ENCODE data around the gene CCDC141.

- TF ChIP-seq TOX (CRISPR knock-in tag; IDR thresholded peaks at IDR 0.05; ENCODE audit: borderline replicate concordance) = no peak
- TF ChIP-seq ZC3H10 (CRISPR knock-in tag; IDR thresholded peaks at IDR 0.05) = no peak
- TF ChIP-seq, protein P1, sequence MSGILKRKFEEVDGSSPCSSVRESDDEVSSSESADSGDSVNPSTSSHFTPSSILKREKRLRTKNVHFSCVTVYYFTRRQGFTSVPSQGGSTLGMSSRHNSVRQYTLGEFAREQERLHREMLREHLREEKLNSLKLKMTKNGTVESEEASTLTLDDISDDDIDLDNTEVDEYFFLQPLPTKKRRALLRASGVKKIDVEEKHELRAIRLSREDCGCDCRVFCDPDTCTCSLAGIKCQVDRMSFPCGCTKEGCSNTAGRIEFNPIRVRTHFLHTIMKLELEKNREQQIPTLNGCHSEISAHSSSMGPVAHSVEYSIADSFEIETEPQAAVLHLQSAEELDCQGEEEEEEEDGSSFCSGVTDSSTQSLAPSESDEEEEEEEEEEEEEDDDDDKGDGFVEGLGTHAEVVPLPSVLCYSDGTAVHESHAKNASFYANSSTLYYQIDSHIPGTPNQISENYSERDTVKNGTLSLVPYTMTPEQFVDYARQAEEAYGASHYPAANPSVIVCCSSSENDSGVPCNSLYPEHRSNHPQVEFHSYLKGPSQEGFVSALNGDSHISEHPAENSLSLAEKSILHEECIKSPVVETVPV (CRISPR knock-in tag; IDR thresholded peaks at IDR 0.05) = no peak
- no peak for TF ChIP-seq CREB5 (CRISPR knock-in tag; IDR thresholded peaks at IDR 0.05; ENCODE audit: low read depth)
- no peak for TF ChIP-seq ZNF565 (CRISPR knock-in tag; conservative IDR thresholded peaks at IDR 0.05; ENCODE audit: low read depth)
- TF ChIP-seq GLIS3 (CRISPR knock-in tag; IDR thresholded peaks at IDR 0.05) = no peak
- TF ChIP-seq SNAI2 (CRISPR knock-in tag; IDR thresholded peaks at IDR 0.05) = no peak
Measured at GRCh38 chr2:178962152-178962551, 87.8 kb downstream of the CCDC141 start.
